Lower lobe of right lung (tissue), 2 donors: ENCODE measurements around the gene RPP25L. TPM values are rescaled to one million over a fixed set of nuclear protein-coding genes. Genes with fewer than 3 reads are reported as not detected.
"Not testable (repeated sequence)": the region's sequence is repeated elsewhere in the genome, so short reads cannot be mapped to it uniquely, and the experiment has no call there.

Experiments used
- ATAC-seq, 2 donors: fragments of 200-7000 bp; cut with Tn5 transposase; one replicate each; pipeline ENCODE4 v1.9.1; 2020 to 2022; ENCODE audit warnings: mild to moderate bottlenecking in 2 of 2, moderate library complexity in 2 of 2
- DNase-seq: peaks from one replicate; pipeline ENCODE4 v3.0.0-alpha.2; 2020
- H3K27ac ChIP-seq: fragments of 200-600 bp; one replicate; pipeline ENCODE4 v1.8.0; 2022
- H3K27me3 ChIP-seq: fragments of 200-600 bp; one replicate; pipeline ENCODE4 v1.8.0; 2022; ENCODE audit warnings: low read depth
- H3K36me3 ChIP-seq: fragments of 200-600 bp; one replicate; pipeline ENCODE4 v1.8.0; 2022; ENCODE audit warnings: mild to moderate bottlenecking
- H3K4me1 ChIP-seq: fragments of 200-600 bp; one replicate; pipeline ENCODE4 v1.8.0; 2022
- H3K4me3 ChIP-seq: fragments of 200-600 bp; one replicate; pipeline ENCODE4 v1.8.0; 2022; ENCODE audit warnings: mild to moderate bottlenecking
- H3K9me3 ChIP-seq: fragments of 200-600 bp; one replicate; pipeline ENCODE4 v1.8.0; 2022
- CTCF ChIP-seq: fragments of 200-600 bp; IDR thresholded peaks from one replicate; pipeline ENCODE4 v1.8.0; 2022; ENCODE audit warnings: antibody characterized with exemption, mild to moderate bottlenecking
- intact Hi-C: fragments of 100-400 bp; cut with DNase I; formaldehyde crosslinking; loops from one replicate; pipeline ENCODE4 v1.11.0; 2022
- total RNA-seq: library from RNA; stranded (reverse); fragmentation: NEBNext Ultra II Directional; extraction: Animal tissue kit (Norgen Biotek cat#: 25700); gene quantifications from one replicate; pipeline ENCODE4 v1.2.1, GENCODE V29; 2021
- donor health status: DM: no; HTN: yes; CAD: no; lungs with severe emphysema.

Gene RPP25L
- total RNA-seq, 1 donor from 2014 or later, result 16.5 TPM

- DNase-seq (no peak), ATAC-seq (no peak)
- TF ChIP-seq CTCF, result no peak
- Histone ChIP-seq H3K27ac (no peak overlapping the region), H3K36me3 (peaks cover 18% of the 10 kb centered on the region), H3K27me3 (no peaks in the 10 kb centered on the region), H3K4me3 (no peak overlapping the region), H3K4me1 (peaks cover 17% of the 10 kb centered on the region), H3K9me3 (no peaks in the 10 kb centered on the region)
- intact Hi-C loops, result no loop called here
Observed at GRCh38 chr9:34644766-34645314, 32.9 kb upstream of the RPP25L start.

- no peak for TF ChIP-seq CTCF
- DNase-seq, result no peak
Observed at GRCh38 chr9:34642679-34643078, 30.8 kb upstream of the RPP25L start.

GRCh38 chr9:34639322-34639721, 27.4 kb upstream of the RPP25L start:
- DNase-seq, H3K27me3 ChIP-seq, H3K4me3 ChIP-seq, H3K9me3 ChIP-seq, H3K36me3 ChIP-seq, intact Hi-C loops, H3K27ac ChIP-seq, ATAC-seq: not testable (repeated sequence)
- peaks cover 30% of the 10 kb centered on the region for H3K4me1 ChIP-seq

More at GRCh38 chr9:34642679-34643078, 30.8 kb upstream of the RPP25L start:
- no peaks in the 10 kb centered on the region for H3K27me3 ChIP-seq
- ATAC-seq, result no peak
- H3K36me3 ChIP-seq, result no peaks in the 10 kb centered on the region
- H3K4me1 ChIP-seq, result peaks cover 20% of the 10 kb centered on the region
- H3K27ac ChIP-seq, result no peak overlapping the region
- no peak overlapping the region for H3K4me3 ChIP-seq
- intact Hi-C loops, result no loop called here
- no peaks in the 10 kb centered on the region for H3K9me3 ChIP-seq

- TF ChIP-seq CTCF, result no peak
- H3K27ac ChIP-seq, result peak overlapping the region; percentile 88
- ATAC-seq (no peak), DNase-seq (no peak)
- no peaks in the 10 kb centered on the region for H3K27me3 ChIP-seq
- no peaks in the 10 kb centered on the region for H3K9me3 ChIP-seq
- H3K4me3 ChIP-seq, result peak overlapping the region; percentile 88
- intact Hi-C loops, result no loop called here
- peaks cover 30% of the 10 kb centered on the region for H3K4me1 ChIP-seq
- peaks cover 6% of the 10 kb centered on the region for H3K36me3 ChIP-seq
Observed at GRCh38 chr9:34638138-34638445, 26.2 kb upstream of the RPP25L start.

GRCh38 chr9:34637356-34638137, 25.6 kb upstream of the RPP25L start, which contains the start of gene SIGMAR1:
SIGMAR1 (minus strand) TSS chr9:34637787; CDS start chr9:34637697, 90 bp downstream.
- peaks cover 6% of the 10 kb centered on the region for H3K36me3 ChIP-seq
- ATAC-seq (peak; percentile 98 to 99), DNase-seq (peak; percentile 96)
- TF ChIP-seq CTCF, result no peak
- peaks cover 30% of the 10 kb centered on the region for H3K4me1 ChIP-seq
- intact Hi-C loops, result no loop called here
- H3K4me3 ChIP-seq, result peak within 1 kb of the TSS; percentile 88
- H3K27ac ChIP-seq, result peak within 1 kb of the TSS; percentile 88
- H3K27me3 ChIP-seq, result no peaks in the 10 kb centered on the region
- no peaks in the 10 kb centered on the region for H3K9me3 ChIP-seq

GRCh38 chr9:34636791-34637355, 25.0 kb upstream of the RPP25L start:
- intact Hi-C loops, result no loop called here

More at GRCh38 chr9:34636791-34637355, 25.0 kb upstream of the RPP25L start:
- H3K27ac ChIP-seq, result peak overlapping the region; percentile 88
- H3K27me3 ChIP-seq, result no peaks in the 10 kb centered on the region
- no peak for TF ChIP-seq CTCF
- DNase-seq (no peak), ATAC-seq (no peak)
- peak overlapping the region; percentile 88 for H3K4me3 ChIP-seq
- H3K4me1 ChIP-seq, result peaks cover 30% of the 10 kb centered on the region
- H3K36me3 ChIP-seq, result peaks cover 6% of the 10 kb centered on the region
- H3K9me3 ChIP-seq, result no peaks in the 10 kb centered on the region
